ENCODE measurements around the gene RPRD1B. TPM values are rescaled to one million over a fixed set of nuclear protein-coding genes. Genes with fewer than 3 reads are reported as not detected.

Gene RPRD1B
- total RNA-seq, 1 donor from 2014 or later, result 29.2 TPM

DNA sequence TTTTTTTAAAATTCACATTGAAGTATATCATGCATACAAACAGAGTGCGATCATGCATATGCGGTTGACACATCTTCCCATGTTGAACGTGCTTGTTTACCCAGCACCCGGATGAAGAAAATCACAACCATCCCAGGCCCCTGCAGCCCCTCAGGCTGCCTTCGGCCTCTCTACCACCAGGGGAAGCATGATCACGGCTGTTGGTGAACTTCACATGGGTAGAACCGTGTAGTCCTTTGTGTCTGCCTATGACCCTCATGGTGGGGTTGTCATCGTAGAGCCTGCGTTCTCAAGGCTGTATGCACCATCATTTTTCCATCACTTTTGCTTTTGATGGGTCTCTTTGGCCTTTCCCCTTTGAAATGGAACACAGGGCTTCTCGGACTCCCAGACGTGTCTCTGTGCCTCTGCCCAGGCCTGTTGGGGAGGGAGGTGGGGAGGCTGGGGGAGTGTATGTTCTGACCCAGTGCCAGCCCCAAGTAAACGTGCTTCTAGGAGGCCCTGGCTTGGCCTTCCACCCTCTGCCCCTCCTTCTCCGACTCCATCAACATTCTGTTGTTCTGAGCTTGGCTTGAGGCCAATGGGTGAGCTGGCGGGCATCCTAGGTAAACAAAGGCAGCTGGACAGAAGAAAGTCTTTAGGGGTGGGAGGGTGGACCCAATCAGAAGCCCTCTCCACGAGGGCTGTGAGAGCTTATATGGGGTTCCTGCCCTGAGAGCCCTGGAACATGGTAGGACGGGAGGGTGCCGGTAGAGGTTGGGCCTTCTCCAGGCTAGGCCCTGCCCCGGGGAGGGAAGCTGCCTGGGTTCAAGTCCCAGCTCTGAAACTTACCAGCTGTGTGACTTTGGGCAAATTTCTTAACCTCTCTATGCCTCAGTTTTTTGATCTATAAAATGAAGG, 91.9 kb downstream of the RPRD1B start:
- no peaks in the 10 kb centered on the region for H3K9me3 Mint-ChIP-seq (ENCODE audit: unreplicated experiment)
- H3K4me3 Mint-ChIP-seq (ENCODE audit: unreplicated experiment), result no peak overlapping the region
- H3K36me3 Mint-ChIP-seq (ENCODE audit: unreplicated experiment), result no peaks in the 10 kb centered on the region
- no peak for DNase-seq
- H3K27me3 Mint-ChIP-seq (ENCODE audit: unreplicated experiment), result peaks cover 1% of the 10 kb centered on the region
- TF ChIP-seq, protein P1, sequence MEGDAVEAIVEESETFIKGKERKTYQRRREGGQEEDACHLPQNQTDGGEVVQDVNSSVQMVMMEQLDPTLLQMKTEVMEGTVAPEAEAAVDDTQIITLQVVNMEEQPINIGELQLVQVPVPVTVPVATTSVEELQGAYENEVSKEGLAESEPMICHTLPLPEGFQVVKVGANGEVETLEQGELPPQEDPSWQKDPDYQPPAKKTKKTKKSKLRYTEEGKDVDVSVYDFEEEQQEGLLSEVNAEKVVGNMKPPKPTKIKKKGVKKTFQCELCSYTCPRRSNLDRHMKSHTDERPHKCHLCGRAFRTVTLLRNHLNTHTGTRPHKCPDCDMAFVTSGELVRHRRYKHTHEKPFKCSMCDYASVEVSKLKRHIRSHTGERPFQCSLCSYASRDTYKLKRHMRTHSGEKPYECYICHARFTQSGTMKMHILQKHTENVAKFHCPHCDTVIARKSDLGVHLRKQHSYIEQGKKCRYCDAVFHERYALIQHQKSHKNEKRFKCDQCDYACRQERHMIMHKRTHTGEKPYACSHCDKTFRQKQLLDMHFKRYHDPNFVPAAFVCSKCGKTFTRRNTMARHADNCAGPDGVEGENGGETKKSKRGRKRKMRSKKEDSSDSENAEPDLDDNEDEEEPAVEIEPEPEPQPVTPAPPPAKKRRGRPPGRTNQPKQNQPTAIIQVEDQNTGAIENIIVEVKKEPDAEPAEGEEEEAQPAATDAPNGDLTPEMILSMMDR (IDR thresholded peaks at IDR 0.05; ENCODE audit: partially characterized antibody, unreplicated experiment), result no peak
- peaks cover 3% of the 10 kb centered on the region for H3K4me1 Mint-ChIP-seq (ENCODE audit: low read depth, unreplicated experiment)
- no peak overlapping the region for H3K27ac Mint-ChIP-seq (ENCODE audit: unreplicated experiment)

DNA sequence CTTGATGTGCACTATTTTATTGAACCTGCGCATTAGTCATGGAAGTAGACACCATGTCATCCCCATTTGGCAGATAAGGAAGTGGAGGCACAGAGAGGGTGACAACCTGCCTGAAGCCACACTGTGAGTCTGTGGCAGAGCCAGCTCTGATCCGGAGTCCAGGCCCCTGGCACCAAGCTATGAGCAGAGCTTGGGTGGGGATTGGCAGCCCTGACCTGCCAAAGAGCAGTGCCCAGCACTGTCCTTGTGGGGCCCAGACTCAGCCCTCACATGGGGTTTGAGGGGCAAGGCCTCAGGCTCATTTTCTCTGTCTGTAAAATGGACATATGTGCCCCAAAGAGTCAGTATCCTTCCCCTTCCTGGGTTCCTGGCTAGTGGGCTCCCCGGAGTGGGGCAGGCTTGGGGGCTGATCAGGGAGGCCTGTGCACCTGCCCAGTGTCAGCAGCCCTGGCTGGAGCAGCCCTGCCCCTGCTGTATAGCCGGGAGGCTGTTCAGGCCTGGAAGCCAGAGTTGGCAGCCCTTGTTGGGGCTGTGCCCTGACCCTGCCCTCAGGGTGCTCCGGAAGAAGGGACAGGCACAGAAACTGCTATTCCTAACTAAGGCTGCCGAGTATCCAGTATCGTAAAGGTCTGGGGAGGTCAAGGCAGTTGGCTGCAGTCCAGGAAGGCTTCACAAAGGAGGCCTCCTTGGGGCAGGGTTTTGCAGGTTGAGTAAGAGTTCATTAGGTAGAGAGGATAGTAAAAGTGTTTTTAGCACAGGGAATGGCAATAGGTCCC, 92.8 kb downstream of the RPRD1B start:
- H3K9me3 Mint-ChIP-seq (ENCODE audit: unreplicated experiment), result peaks cover 1% of the 10 kb centered on the region
- DNase-seq, result no peak
- H3K36me3 Mint-ChIP-seq (ENCODE audit: unreplicated experiment), result no peaks in the 10 kb centered on the region
- no peak overlapping the region for H3K4me3 Mint-ChIP-seq (ENCODE audit: unreplicated experiment)
- TF ChIP-seq, protein P1 (IDR thresholded peaks at IDR 0.05; ENCODE audit: partially characterized antibody, unreplicated experiment), result no peak
- peaks cover 1% of the 10 kb centered on the region for H3K27me3 Mint-ChIP-seq (ENCODE audit: unreplicated experiment)
- H3K4me1 Mint-ChIP-seq (ENCODE audit: low read depth, unreplicated experiment), result peaks cover 7% of the 10 kb centered on the region
- no peak overlapping the region for H3K27ac Mint-ChIP-seq (ENCODE audit: unreplicated experiment)

DNA sequence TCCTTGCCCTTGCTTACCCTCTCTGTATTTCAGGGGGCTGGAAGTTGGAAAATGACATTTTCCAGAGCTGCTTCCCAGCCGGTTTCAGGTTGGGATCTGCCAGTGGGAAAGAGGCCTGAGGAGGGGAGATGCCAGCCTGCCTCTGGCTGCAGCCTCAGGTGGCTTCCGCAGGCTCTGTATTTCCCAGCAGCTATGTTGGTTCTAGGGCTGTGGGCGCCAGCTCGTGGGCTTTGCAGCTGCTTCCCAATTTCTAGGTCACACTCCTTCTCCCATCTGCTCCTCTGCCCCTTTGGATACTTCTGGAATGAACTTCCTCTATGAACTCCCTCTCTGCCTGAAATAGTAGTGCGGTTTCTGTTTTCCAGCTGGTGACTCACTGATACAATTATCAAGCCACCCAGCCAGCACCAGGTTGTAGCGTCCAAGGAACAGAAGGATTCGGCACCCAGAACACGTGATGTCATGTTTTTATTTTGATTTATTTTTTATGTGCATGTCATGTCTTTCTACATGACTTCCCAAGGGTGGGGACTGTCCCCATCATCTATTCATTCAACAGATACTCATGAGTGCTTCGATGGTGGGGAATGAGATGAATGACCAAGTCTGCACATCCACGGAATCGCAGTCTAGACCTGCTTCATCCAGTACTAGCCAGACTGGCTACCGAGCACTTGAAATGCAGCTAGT, 93.5 kb downstream of the RPRD1B start:
- Mint-ChIP-seq H3K27me3 (ENCODE audit: unreplicated experiment) (peaks cover 1% of the 10 kb centered on the region), H3K4me3 (ENCODE audit: unreplicated experiment) (no peak overlapping the region), H3K27ac (ENCODE audit: unreplicated experiment) (no peak overlapping the region), H3K9me3 (ENCODE audit: unreplicated experiment) (peaks cover 1% of the 10 kb centered on the region), H3K4me1 (ENCODE audit: low read depth, unreplicated experiment) (peaks cover 7% of the 10 kb centered on the region), H3K36me3 (ENCODE audit: unreplicated experiment) (no peaks in the 10 kb centered on the region)
- no peak for DNase-seq
- TF ChIP-seq, protein P1 (IDR thresholded peaks at IDR 0.05; ENCODE audit: partially characterized antibody, unreplicated experiment), result no peak

DNA sequence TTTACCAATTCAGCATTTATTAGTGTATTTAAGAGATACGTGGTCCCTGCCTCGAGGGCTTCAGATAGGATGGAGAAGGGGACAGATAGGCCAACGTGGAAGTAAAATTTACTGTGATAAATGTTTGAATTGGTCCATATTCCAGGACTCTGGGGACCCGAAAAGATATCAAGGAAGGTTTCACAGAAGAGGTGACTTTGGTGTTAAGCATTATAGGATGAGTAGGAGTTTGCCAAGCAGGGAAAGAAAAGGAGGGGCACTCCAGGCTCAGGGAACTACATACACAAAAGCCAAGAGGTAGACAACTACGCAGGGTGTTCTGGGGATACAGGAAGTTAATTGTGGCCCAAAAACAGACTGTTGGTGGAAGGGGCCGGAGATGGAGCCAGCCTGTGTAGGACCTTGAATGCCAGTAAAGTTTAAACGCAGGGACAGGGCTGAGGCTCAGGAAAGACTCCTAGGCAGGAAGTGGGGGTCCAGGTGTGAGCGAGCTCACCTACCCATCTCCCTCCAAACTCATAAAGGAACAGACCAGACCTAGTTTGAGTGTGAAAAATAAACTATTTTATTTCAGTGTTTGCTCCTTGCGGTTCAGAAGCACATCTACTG, 94.5 kb downstream of the RPRD1B start:
- H3K4me1 Mint-ChIP-seq (ENCODE audit: low read depth, unreplicated experiment), result peaks cover 7% of the 10 kb centered on the region
- TF ChIP-seq, protein P1 (IDR thresholded peaks at IDR 0.05; ENCODE audit: partially characterized antibody, unreplicated experiment), result no peak
- peaks cover 1% of the 10 kb centered on the region for H3K9me3 Mint-ChIP-seq (ENCODE audit: unreplicated experiment)
- H3K36me3 Mint-ChIP-seq (ENCODE audit: unreplicated experiment), result no peaks in the 10 kb centered on the region
- H3K27me3 Mint-ChIP-seq (ENCODE audit: unreplicated experiment), result peaks cover 1% of the 10 kb centered on the region
- H3K27ac Mint-ChIP-seq (ENCODE audit: unreplicated experiment), result no peak overlapping the region
- no peak overlapping the region for H3K4me3 Mint-ChIP-seq (ENCODE audit: unreplicated experiment)
- DNase-seq, result no peak
